Hematopoietic multipotent progenitor cell treated with erythropoietin and hydrocortisone succinate and interleukin-3 and kit ligand, for 17 days (in vitro differentiated cells): ENCODE data around the gene QKI.
"Not testable (repeated sequence)": the region's sequence is repeated elsewhere in the genome, so short reads cannot be mapped to it uniquely, and the experiment has no call there.

Source experiments
- DNase-seq: peaks from one replicate; pipeline ENCODE4 v3.0.0-alpha.2; 2015; ENCODE audit warnings: low spot score

Gene QKI

GRCh38 chr6:163414117-163414945, at the start of gene QKI:
Gene QKI, plus strand, starts transcription at chr6:163414718. Its CDS starts 476 bp downstream, at chr6:163415194.
- peak; percentile 74 for DNase-seq

- no peak for DNase-seq
Measured at GRCh38 chr6:163366288-163366687, 48.2 kb upstream of the QKI start.

DNA sequence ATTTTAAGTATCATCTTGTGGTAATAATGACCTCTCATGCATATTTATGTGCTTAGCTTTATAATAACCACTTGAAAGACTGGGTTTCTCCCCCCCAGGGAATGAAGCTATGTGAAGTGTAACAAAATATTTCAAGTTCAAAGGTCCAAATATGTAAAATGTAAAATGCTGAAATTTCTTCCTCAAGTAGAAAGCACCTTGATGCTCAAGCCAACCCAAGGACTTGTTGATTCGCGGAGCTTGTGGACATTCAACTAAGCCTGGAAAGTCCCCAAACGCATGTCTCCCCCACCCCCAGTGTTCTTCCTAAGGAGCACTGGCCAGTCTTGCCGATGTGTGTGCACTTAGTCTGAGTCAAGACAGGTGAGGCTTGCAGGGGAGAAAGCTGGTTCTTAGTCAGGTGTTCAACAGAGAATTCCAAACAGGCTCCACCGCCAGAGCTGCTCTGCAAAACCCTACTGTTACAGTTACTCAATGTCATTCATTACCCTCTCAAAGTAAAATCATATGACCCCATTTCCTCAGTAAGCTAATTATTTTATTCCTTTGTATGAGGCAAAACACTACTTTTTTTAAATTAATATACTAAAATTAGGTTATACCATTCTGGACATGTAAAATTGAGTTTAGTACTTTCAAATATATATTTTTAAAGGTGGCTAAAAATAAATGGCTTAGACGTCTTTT, 46.9 kb upstream of the QKI start:
- no peak for DNase-seq

DNA sequence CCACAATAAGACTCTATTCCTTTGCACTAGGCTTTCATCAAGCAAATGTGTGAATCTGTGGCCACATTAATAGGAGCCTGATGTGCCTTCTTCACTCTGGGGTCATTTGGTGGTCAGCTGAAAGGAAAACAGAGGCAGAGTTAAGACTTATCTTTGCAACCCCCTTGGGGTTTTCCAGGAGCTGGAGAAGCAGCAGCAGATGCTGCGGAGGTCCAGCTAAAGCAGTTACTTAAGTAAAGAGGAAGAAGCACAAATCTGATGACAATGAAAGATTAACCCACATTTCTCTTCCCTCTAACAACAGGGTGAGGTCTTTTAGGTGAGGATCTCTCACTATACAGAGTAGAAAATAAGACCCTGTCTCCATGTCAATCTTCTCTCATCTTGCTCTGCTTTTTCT, 45.4 kb upstream of the QKI start:
- DNase-seq, result no peak

GRCh38 chr6:163369628-163370365, 44.7 kb upstream of the QKI start:
- no peak for DNase-seq

DNA sequence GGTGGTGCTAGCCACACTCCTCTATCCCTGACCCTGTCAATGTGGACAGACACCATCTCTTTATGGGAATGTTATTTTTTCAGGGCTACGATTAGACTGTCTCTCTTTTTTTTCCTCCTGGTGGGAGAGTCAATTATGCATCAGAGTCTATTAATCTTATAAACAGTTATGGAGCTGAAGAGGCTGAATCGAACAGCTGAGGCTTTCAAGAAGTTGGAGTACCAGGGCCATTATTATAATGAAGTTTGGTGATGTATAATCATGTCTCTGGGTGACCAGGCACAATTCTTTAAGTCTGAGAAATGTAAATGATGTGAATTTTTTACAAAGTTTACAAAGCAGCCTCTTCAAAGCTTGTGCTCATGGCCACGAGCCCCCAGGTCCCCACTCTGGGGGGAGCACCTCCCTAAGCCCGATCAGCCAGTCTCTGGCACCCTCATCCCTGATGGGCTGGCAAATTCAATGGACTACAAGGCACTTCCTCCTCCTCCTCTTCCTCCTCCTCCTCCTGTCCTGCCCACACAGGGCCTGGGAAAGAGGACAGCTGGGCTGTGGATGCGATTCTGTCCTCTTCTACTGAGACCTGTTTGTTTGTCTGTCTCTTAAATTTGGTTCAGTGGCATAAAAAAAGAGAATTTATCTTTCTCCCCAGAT, 43.9 kb upstream of the QKI start:
- no peak for DNase-seq

- DNase-seq, result no peak
Measured at GRCh38 chr6:163371129-163371528, 43.4 kb upstream of the QKI start.

DNA sequence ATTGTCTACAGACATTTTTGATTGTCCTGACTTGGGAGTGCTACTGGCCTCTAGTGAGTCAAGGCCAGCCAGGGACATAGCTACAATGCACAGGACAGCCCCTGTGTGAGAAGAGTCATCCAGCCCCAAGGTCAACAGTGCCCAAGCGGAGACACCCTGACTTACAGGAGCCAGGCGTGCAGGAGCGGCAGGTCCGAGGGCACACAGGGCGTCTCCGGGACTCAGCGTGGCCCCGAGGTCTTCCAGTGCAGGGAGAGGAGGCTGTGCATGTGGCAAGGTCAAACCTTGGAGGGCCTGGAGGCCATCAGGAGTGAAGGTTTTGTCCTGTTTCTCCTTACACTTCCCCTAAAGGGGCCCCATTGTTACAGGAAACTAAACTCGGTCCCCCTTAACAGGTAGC, 41.3 kb upstream of the QKI start:
- DNase-seq, result no peak

DNA sequence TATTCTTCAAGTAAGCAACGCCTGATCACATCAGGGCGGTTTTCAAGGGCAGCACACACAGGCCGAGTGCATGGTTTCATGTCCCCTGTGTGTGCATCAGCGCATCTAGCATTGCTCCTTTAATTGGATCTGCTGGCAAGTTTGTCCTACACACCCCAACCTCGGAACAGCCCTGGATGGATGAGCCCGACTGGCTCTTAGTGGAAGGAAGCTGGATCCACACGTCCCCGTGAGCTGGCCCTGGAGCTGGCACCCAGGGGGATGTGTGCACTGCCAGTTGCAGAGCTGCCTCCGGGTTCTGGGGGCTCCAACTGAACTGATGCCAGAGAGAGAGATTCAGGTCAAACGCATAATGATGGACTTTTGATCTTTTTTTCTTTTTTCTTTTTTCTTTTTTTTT, 39.2 kb upstream of the QKI start:
- no peak for DNase-seq

GRCh38 chr6:163376187-163376586, 38.3 kb upstream of the QKI start:
- DNase-seq, result no peak

- no peak for DNase-seq
Measured at GRCh38 chr6:163377561-163377960, 37.0 kb upstream of the QKI start.

DNA sequence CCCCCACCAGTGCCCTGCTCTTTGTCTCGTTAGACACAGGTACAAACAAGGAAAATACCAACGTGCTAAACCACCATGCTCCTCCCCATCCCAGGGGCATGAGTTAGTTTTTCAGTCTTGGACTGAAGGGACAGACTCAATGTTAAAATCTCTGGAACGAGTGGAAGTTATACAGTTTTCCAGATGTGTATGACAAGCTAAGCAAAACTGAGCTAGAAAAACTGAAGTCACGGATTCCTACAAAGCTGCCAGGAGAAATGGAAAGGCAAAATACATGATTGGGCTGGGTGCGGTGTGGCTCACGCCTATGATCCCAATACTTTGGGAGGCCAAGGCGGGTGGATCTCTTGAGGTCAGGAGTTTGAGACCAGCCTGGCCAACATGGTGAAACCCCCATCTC, 34.3 kb upstream of the QKI start:
- DNase-seq, result no peak

GRCh38 chr6:163381118-163381756, 33.3 kb upstream of the QKI start:
- no peak for DNase-seq

- not testable (repeated sequence) for DNase-seq
Measured at GRCh38 chr6:163383396-163383795, 31.1 kb upstream of the QKI start.

- no peak for DNase-seq
Measured at GRCh38 chr6:163383912-163384311, 30.6 kb upstream of the QKI start.

DNA sequence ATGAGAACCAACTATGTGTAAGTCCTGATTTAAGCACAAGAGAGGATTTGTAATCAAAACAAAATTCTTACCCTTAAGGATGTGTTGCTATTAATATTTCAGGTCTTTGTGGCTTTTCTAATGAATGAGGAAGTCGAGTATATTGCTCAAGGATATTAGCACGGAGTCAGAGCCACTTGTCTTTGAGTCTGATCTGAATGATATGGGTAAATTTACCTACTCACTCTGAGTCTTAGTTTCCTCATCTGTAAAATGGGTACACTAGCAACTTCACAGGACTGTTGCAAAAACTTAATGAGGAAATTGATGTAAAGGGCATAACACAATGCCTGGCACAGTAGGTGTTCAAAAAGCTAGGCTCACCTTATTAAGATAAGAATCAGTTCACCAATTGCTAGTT, 30.0 kb upstream of the QKI start:
- DNase-seq, result no peak

DNA sequence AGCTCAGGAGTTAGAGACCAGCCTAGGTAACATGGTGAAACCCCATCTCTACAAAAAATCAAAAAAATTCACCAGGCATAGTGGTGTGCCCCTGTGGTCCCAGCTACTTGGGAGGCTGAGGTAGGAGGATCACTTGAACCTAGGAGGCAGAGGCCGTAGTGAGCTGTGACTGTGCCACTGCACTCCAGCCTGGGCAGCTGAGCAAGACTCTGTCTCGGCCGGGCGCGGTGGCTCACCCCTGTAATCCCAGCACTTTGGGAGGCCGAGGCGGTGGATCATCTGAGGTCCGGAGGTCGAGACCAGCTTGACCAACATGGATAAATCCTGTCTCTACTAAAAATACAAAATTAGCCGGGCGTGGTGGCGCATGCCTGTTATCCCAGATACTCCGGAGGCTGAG, 29.0 kb upstream of the QKI start:
- not testable (repeated sequence) for DNase-seq

DNA sequence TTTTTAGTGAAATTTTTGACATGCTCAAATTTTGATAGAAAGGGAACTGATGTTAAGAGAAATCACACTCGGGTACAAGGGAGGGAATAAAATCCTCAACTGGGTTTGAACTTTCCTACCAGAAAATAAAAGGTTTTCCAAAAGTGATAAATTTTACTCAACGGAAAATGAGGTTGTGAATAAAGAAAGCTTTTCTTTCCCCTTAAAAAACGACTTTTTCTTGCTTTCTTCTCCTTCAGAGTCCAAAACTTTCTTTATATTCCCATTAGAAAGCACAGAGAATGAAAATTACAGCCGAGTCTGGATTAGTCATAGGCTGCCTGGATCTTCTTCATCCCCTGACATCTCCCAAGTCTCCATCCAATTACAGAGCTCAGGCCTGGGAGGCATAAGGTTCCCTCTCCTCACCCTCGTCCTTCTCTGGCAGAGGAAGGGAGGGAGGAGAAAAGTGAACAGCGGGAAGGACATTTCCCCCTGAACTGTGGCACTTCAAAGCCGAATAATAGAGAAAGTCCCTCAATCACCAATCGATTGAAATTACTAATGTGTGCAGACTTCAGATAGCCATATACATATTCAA, 28.1 kb upstream of the QKI start:
- no peak for DNase-seq

GRCh38 chr6:163387317-163387716, 27.2 kb upstream of the QKI start:
- DNase-seq, result no peak

DNA sequence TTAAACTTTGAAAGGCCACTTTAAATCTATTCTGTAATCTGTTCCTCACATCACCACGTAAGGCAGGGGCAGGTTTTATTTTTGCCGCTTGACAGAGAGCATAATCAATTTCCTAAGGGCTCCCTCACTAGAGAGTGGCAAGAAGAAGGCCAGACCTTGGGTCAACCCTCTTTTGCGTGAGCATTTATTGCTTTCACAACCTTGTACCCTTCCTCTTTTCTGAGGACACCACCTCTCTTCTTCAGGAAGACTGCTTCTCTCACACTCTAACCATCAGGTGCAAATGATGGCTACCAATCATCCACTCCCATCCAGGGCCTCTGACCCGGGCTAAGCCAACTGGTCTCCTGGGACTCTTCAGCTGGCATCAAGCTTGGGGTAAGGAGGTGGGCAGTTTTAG, 25.2 kb upstream of the QKI start:
- DNase-seq, result no peak

- DNase-seq, result no peak
Measured at GRCh38 chr6:163390770-163391169, 23.7 kb upstream of the QKI start.

- DNase-seq, result no peak
Measured at GRCh38 chr6:163391985-163392384, 22.5 kb upstream of the QKI start.
